Kidney tubule cell (primary cell): Measurements from ENCODE around the gene UBE2H.
"Not testable (repeated sequence)": the region's sequence is repeated elsewhere in the genome, so short reads cannot be mapped to it uniquely, and the experiment has no call there.

Experiments used
- DNase-seq: peaks from one replicate; pipeline ENCODE4 v3.0.0-alpha.2; 2018; ENCODE audit warnings: low spot score

Gene UBE2H

GRCh38 chr7:129816742-129817141 is 136.0 kb downstream of the UBE2H start:
- DNase-seq = no peak

- DNase-seq = no peak
Observed at GRCh38 chr7:129807863-129808262, 144.9 kb downstream of the UBE2H start.

- no peak for DNase-seq
Observed at GRCh38 chr7:129804890-129805719, 147.7 kb downstream of the UBE2H start.

- DNase-seq = no peak
Observed at GRCh38 chr7:129804111-129804889, 148.5 kb downstream of the UBE2H start.

GRCh38 chr7:129803546-129804081 is 149.1 kb downstream of the UBE2H start:
- DNase-seq = no peak

GRCh38 chr7:129801882-129802281 is 150.9 kb downstream of the UBE2H start:
- no peak for DNase-seq

GRCh38 chr7:129800901-129801300 is 151.9 kb downstream of the UBE2H start:
- no peak for DNase-seq

GRCh38 chr7:129799350-129799955 is 153.3 kb downstream of the UBE2H start:
- no peak for DNase-seq

GRCh38 chr7:129798616-129799349 is 154.0 kb downstream of the UBE2H start:
- DNase-seq = no peak

GRCh38 chr7:129797214-129797789 is 155.5 kb downstream of the UBE2H start:
- DNase-seq = no peak

- DNase-seq = no peak
Observed at GRCh38 chr7:129796186-129796775, 156.5 kb downstream of the UBE2H start.

- not testable (repeated sequence) for DNase-seq
Observed at GRCh38 chr7:129794461-129794860, 158.3 kb downstream of the UBE2H start.

GRCh38 chr7:129793506-129794310 is 159.1 kb downstream of the UBE2H start:
- no peak for DNase-seq

GRCh38 chr7:129792721-129793120 is 160.0 kb downstream of the UBE2H start:
- DNase-seq = no peak

GRCh38 chr7:129790136-129790535 is 162.6 kb downstream of the UBE2H start:
- DNase-seq = no peak

- DNase-seq = no peak
Observed at GRCh38 chr7:129789652-129790051, 163.1 kb downstream of the UBE2H start.

- DNase-seq = no peak
Observed at GRCh38 chr7:129789000-129789399, 163.8 kb downstream of the UBE2H start.

GRCh38 chr7:129786825-129787563 is 165.8 kb downstream of the UBE2H start:
- no peak for DNase-seq

- DNase-seq = no peak
Observed at GRCh38 chr7:129785685-129786514, 166.9 kb downstream of the UBE2H start.
